Measurements from ENCODE around the gene TCF4. TPM values are rescaled to one million over a fixed set of nuclear protein-coding genes. Genes with fewer than 3 reads are reported as not detected.

The TCF4 gene
- total RNA-seq, 1 donor from 2014 or later: 4.5 TPM

DNA sequence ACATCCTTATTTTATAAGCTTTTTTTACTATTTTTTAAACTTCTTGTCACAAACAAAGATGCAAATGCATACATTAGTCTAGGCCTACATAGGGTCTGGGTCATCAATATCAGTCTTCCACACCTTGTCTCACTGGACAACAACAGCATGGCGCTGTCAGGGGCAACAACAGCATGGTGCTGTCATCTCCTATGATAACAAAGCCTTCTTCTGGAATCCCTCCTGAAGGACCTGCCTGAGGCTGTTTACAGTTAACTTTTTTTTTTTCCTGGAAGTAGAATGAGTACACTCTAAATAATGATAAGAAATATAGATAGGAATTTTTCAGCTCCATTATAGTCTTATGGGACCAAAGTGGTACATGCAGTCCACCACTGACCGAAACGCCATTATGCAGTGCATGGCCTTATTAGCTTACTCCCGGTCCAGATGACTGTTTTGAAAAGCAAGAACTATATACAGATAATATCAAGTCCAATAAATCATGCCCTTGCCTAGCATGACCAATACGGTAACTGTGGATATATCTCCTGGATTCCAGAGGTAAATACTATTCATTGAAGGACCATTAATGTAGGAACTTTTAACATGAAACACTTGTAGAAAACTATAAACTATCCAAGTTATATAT lies 38.4 kb downstream of the TCF4 start:
- intact Hi-C loops (cut with micrococcal nuclease): no loop called here

DNA sequence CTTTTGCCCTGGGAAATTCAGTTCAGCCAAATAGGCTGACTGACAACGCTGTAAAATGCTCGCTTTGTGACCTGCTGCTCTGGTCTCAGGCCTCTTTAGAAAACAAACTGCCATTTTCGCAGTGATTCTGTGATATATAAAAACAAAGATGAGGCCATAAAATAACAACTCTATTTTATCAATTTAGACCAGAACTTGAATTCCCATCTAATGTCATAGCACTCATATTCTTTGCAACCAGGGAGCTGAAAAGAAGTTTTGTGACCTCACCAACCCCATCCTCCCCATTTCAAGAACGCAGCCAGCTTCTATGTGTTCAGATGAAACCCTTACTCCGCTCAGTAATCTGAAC lies 40.3 kb downstream of the TCF4 start:
- intact Hi-C loops (cut with micrococcal nuclease): no loop called here

DNA sequence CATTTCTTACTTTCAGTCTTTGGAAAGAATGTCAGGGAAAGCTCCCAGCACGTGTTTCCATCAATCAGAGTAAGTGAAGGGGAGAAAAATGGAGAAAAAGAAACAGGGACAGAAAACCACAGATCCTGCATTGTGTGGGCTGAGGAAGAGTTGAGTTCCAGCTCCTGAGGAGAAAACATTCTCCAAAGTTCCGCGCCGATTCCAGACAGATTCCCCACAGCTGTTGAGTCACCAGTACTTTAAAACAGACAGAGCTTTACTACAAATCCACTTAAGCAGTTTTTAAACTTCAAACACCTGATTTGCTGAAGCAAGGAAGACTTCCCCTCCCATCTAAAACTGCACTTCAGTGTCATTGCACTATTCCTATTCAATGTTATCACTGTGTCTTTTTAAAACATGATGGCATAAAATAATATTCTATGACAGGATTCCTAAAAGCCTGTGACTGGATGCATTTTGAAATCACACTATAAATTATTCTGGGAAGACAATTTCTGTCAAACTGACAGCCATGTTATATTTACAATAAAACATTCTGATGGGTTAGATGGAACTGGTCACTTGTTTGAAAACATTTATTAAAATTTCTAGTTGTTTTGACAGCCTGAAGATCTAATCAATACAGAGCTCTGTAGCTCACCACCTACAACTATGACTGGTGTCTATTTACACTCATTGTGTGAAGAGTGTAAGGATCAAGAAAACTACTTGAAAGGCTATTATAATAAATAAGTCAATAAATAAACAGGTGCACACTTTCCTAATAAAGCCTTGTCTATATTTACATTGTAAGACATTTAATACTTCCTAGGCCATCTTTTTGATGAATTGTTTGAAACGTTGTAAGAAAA lies 40.9 kb downstream of the TCF4 start:
- intact Hi-C loops (cut with micrococcal nuclease): no loop called here

DNA sequence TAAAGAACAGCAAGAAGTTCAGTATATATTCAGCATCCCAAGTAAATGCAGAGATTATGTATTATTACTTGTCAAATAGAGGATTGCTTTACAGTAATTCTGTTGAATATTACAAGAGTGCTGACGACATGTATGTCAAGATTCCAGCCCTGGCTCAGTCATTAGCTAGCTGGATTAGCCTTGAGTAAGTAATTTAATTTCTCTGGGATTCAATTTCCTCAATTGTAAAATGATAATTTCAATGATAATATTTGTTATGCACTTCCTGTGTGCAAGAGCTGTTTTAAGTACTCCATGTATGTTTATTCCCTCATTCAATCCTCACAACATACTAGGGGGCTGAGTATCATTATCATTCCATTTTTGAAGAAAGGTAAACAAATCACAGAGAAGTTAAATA lies 44.0 kb downstream of the TCF4 start:
- intact Hi-C loops (cut with micrococcal nuclease): no loop called here

DNA sequence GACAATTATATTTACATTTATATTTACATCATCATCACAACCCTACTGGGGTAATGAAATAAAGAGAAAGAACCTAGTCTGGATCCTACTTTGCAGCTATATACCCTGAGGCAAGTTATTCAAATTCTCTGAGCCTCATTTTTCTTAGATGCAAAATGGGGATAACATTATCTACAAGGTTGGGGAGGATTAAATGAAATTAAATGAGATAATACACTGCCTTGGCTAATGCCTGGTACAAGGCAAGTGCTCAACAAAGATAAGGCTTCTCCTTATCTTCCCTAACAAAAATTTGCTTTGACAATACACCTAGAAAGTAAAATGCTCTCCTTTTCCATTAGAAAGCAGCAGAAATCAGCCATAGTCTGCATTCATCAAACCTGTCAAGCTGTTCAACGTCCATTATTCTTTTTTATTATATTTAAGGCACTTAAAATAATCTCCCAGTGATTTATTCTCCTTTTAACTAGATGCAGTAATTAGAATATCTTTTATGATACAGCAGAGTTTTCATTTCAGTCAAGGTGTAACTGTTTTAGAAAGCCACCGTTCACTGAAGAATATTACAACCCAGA lies 44.8 kb downstream of the TCF4 start:
- intact Hi-C loops (cut with micrococcal nuclease): no loop called here

DNA sequence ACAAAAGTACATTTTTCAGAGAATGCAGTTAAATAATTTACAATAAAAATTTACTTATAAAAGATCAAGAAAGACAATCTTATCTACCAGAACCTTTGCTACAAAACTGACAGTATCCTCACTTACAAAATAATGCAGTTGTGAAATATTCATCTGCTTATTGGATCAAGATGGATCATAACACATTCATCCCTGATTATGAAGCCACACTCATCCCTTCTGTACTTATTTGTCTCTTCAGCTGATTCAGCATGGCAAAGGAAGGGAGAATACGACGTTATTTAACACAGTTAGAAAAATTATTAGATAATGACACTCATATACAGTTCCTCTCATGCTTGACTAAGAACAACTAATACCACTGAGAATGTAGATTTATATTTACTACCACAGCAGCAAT lies 46.4 kb downstream of the TCF4 start:
- intact Hi-C loops (cut with micrococcal nuclease): no loop called here

DNA sequence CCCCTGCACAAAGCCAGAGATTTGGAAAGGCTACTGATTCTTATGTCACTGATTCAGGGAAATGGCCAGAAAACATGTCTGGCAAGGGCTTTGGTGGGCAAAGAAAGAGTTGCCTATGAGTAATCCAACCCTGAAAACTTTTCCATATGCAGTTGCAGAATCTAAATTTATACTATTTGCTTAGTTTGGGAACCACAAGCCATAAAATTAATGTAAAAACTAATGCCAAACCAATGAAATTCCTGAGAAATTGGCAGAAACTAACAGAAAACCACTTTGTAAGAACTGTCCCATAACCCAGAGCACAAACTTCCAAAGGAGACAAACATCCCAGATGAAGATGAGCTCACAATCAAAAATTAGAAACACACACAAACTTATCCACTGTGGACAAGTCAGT lies 48.8 kb downstream of the TCF4 start:
- intact Hi-C loops (cut with micrococcal nuclease): no loop called here

DNA sequence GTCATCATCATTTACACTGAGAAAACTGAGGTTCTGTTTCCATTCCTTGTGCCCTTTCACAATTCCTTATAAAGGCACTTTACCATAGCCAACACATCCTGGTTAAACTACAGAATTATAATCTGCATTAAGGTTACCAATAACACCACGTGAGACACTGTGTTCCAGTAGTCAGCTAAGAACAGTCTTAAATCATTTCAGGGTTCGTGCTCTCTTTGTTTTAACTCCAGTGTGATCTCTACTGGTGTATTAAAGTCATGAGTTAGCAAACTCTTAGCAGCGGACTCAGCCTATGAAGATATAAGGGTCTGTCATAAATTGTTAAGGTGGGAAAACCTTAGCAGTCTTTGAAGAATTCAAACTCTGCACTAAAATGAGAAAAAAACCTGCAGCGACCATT lies 53.0 kb downstream of the TCF4 start:
- intact Hi-C loops (cut with micrococcal nuclease): no loop called here

DNA sequence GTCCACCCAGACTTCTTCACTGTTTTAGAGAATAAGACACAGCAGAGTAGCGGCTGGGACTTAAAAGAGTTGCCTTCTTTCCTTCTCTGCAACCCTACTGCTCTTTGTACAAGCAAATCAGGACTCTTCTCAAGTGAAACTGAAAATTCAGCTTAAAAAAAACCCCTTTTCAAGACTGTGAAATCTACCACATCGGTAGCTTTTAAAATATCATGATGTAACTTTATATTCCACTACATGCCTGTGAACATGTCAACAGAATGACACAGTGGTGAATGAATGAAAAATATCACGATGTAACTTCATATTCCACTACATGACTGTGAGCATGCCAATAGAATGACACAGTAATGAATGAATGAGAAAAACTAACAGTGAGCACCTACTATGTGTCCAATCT lies 53.4 kb downstream of the TCF4 start:
- intact Hi-C loops (cut with micrococcal nuclease): no loop called here

DNA sequence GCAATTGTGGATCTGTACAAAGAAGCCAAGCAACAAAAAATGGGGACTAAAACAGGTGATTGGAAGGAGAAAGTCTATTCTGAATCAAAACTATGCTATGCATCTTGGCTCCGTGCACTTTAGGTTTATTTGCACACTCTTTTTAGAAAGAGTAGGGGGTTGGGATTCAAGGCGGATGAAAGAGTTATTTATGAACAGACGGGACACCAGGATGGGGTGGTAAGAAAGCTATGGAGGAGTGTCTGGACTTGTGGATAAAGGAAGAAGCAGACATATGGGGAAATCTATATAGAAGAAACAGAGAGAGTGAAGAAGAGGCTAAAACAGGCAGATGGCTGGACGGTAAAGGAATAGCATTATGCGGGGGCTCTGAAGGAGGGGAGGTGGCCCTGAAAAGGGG lies 57.8 kb downstream of the TCF4 start:
- intact Hi-C loops (cut with micrococcal nuclease): no loop called here

DNA sequence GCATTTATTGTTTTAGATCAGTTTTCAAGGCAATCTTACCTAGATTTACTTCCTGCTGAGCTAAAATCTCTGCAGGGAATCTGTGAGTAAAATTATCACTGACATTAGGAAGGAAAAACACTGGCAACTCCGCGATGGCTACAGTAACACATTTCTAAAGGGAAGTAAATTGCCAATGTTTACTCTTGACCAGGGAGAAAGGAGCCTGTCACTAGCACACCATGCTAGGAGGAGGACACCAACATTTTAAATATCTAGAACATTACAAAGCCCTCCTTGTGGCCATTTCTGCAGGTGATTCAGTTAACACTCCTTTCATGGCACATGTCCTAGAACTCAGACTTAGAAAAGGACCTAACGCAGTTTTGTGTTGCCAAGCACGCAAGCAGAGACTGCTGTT lies 58.4 kb downstream of the TCF4 start:
- intact Hi-C loops (cut with micrococcal nuclease): no loop called here

DNA sequence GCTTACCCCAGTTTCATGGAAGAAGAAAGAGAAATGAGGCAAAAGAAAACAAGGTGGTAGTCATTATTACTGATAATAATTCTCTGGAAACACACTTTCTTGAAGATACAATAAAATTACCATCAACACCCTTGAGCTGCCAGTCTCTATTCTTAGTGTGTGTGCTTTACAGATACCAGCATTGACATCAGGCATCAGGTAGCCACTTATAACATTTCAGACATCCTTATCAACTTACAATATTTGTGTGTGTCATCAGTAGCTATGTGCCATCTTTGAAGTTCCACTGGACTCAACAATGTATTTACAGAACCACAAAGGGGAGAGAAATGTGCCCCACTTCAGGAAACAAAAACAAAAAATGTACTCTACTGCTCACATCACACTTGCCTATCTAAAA lies 62.1 kb downstream of the TCF4 start:
- intact Hi-C loops (cut with micrococcal nuclease): no loop called here

DNA sequence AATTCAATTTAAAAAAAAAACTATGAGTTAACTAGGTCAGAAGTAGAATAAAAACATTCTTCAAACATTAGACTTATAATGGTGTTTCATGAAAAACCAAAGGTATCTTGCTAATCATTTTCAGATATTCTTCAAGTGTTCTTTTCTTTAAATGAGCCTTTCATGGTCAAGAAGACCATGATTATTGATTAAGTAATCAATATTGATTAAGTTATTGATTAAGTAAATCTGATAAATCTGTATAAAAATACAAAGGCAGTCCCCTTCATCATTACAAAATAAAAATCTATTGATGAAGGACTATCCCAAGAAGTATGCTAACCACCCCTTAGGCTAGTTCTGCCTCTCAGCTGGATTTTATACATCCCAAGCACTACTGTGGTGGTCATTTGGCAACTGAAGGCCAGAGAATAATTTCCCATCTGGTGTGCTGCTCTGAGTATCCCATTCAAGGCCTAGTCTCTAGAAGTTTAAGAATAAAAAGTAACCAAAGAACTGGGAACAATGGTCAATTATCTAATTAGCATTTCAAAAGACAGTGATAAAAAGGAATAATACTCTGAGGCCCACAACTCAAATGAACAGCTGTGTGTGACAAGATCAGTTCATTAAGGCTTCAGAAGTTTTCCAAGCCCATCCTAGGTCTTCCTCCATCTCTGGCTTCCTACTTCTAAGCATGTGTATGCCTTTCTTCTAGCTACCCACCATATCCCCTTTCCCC lies 63.5 kb downstream of the TCF4 start:
- intact Hi-C loops (cut with micrococcal nuclease): no loop called here

DNA sequence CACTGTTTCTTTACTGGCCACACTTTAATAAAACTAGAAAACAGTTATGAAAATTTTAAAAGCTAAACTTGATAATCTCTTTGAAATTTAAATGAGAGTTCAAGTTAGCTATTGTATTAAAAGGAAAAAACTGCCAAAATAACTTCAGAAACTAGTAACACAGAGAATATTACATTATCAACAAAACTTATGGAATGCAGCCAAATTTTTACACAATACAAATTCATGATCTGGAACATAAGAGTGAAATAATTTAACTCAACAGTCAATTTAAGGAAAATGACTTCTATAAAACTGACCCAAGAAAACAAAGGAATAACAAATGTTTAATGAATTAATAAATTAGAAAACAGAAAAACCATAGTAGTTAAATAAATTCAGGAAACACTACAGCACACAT lies 65.0 kb downstream of the TCF4 start:
- intact Hi-C loops (cut with micrococcal nuclease): no loop called here

DNA sequence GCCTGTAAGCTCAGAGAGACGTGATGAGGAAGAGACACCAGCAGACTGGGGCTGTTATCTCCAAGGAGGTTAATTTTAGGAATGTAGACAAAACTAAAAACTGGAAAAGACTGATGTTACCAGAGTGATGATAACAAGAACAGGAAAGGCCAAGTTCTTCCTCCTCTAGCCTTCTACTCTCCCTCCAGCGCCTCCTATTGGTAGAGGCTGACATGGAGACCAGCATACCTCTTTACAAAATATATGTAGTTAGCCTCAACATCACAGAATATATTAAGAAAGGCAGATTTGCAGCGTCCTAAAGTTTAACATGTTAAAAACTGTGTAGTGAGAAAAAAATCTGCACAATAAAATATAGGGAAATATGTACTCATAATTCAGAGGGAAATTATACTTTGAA lies 66.0 kb downstream of the TCF4 start:
- intact Hi-C loops (cut with micrococcal nuclease): no loop called here

DNA sequence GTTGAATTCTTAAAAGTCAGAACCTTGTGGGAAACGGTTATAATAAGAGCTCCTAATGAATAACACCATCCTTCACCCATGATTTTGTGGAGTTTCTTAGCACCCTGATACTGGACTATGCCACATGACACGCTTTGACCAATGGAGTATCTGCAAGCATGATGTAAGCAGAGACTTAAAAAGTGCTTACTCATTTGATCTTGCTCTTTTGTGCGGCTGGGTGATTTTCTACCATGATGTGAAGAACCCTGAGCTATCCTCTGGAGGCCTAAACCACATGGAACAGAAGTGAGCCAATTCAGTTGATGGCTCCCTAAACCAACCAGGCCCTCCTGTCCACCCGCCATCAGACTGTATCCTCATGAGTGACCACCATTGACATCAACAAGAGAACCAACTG lies 70.9 kb downstream of the TCF4 start:
- intact Hi-C loops (cut with micrococcal nuclease): no loop called here

DNA sequence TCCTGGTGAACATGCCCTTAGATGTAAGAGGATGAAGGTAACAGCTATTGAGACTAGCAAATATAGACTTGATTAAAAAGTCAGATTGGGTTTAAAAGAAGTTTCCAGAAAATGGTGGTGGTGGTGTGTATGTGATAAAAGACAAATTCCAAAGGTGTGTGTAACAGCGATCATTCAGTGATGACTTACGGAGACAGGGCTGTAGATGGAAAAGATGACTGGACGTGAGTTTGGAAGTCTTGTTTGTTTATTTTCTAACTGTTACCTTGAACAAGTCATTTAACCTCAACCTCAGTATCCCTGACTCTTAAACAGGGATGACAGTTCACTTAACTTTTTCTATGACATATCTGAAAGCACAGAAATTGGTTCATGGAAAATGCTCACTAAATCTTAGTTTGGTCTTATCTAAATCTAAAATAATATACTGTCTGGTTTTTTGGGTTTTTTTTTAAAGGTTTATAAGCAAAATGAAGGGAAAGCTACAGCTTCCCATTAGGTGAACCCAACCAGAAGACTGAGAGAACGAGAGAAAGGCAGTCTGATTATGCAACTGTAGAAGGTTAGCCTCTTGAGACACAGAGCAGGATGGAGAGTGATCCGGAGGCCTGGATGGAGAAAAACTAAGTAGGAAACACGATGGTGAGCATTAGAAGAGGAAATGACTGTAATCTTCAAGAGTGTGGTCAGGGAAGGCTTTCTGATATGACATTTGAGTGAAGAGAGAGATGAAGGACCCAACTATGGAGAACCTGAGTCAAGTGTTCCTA lies 71.9 kb downstream of the TCF4 start:
- intact Hi-C loops (cut with micrococcal nuclease): no loop called here

DNA sequence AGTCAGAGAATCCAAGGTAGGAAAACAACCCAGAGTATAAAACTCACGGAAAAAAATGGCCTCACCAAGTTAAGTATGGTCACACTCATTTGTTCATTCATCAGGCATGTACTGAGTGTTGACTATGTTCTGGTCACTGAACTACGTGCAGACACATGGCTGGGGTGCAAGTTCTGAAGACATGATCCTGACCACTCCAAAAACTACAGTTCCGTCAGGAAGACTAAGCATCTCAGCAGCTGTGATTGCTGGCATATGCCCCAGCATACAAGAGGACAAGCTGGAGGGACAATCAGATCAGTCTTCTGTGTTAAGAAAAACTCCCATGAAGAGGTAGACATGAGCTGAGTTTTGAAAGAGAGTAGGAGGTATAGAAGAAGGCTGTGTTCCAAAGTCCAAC lies 72.8 kb downstream of the TCF4 start:
- intact Hi-C loops (cut with micrococcal nuclease): no loop called here

DNA sequence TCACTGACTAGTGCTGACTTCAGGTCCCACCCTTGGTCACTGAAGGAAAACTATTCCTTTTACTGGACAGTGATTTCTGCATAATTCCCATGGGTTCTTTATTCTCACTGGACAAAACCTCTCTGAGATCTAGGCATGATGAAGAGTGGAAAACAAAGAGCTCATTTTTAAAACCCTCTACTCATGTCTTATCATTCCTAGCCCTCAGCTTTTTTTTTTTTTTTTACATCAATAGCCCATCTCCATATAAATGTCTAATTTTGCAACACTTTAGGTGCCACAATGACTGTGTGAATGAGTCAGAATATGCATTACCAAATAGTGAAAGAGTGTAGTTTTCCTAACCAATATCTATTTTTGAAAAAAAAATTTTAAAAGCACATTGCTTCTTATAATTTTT lies 74.8 kb downstream of the TCF4 start:
- intact Hi-C loops (cut with micrococcal nuclease): no loop called here

DNA sequence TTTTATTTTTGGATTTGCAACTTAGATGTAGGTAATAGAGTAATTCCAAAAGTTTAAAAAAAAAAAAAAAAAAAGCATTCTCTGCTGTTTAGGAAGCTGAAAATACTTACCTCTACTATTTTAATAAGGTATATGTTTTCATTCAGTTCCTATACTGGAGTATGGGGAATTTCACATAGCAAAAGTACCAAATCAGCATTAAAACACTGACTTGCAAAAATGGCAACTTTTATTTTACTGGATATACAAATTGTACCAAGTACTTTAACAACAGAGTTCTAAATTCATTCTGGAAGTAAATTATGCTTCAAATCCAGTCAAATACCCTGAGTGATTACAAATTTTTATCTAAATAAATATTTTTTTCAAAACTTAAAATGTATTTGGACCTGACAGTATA lies 76.7 kb downstream of the TCF4 start:
- intact Hi-C loops (cut with micrococcal nuclease): no loop called here

DNA sequence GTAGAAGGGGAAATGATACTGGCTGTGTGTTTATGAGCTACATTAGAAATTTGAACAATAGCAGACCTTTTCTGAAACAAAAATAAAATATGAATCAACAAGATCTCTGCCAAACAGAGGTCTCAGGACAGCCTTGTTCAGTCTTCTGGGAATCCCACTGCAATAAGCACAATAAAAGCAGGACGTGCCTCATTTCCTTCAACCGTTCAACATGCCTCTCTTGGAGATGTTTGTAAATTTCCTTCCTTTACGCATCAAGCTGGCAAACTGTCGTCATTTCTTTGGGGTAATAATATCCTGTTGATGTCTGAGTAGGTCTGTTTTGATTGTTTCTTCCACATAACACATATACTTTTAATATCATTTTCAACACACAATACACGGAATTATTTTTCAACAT lies 77.2 kb downstream of the TCF4 start:
- intact Hi-C loops (cut with micrococcal nuclease): no loop called here

All from T-helper 2 cell treated with Interferon-gamma antibody and Interleukin-4, amounts not matched to agents 100 ng/mL and 5 ng/mL, for 36 hours (primary cell).